OCI-LY3 (cell line): ENCODE results near the gene FRMD4A.

Source experiments
- EZH2phosphoT487 ChIP-seq: fragments of 200-600 bp; shearing (Covaris generic); IDR thresholded peaks from 2 replicates; pipeline ENCODE4 v1.6.1; 2018; ENCODE audit warnings: antibody characterized with exemption, mixed run types, low read depth
- TF ChIP-seq, protein P1 (sequence below): fragments of 200-600, 300-600 bp; sonication (generic); IDR thresholded peaks from 2 replicates; pipeline ENCODE4 v1.5.1; 2014; ENCODE audit warnings: antibody characterized with exemption, low read length, low read depth

DNA sequence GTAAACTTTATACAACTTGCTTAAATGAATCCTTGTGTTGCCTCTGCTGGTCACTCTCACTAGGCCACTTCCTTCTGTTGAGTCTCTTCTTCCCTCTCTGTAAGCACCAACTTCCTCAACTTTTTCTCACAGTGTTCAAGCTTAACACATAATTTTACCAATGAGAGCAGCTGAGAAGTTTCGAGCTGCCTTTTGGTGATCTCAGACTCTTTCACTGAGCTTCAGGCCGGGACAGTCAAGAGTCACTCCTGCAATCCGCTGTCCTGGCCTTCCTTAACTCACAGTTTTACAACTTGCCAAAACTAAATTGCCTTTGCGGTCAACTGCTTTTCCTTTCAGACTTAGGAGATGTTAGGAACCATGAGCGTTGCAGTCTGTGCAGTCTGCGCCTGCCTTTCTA, 696.5 kb downstream of the FRMD4A start:
- TF ChIP-seq, protein P1, sequence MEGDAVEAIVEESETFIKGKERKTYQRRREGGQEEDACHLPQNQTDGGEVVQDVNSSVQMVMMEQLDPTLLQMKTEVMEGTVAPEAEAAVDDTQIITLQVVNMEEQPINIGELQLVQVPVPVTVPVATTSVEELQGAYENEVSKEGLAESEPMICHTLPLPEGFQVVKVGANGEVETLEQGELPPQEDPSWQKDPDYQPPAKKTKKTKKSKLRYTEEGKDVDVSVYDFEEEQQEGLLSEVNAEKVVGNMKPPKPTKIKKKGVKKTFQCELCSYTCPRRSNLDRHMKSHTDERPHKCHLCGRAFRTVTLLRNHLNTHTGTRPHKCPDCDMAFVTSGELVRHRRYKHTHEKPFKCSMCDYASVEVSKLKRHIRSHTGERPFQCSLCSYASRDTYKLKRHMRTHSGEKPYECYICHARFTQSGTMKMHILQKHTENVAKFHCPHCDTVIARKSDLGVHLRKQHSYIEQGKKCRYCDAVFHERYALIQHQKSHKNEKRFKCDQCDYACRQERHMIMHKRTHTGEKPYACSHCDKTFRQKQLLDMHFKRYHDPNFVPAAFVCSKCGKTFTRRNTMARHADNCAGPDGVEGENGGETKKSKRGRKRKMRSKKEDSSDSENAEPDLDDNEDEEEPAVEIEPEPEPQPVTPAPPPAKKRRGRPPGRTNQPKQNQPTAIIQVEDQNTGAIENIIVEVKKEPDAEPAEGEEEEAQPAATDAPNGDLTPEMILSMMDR, result no peak
- no peak for TF ChIP-seq EZH2phosphoT487
